Transverse colon (tissue), 4 donors: Measurements from ENCODE around the gene CDK12. TPM values are rescaled to one million over a fixed set of nuclear protein-coding genes. Genes with fewer than 3 reads are reported as not detected.

ENCODE experiments used
- DNase-seq: peaks from one replicate; pipeline ENCODE4 v3.0.0-alpha.2; 2019
- H3K27ac ChIP-seq, 4 donors: fragments of 200-600 bp; sonication (generic); 2 replicates each; pipeline ENCODE4 v1.5.1; 2016 to 2018; ENCODE audit warnings: inconsistent platforms in 4 of 4
- H3K27me3 ChIP-seq: fragments of 200-600 bp; sonication (generic); 2 replicates; pipeline ENCODE4 v1.5.1; 2017; ENCODE audit warnings: inconsistent platforms
- H3K36me3 ChIP-seq, 4 donors: fragments of 200-600 bp; sonication (generic); 2 replicates each; pipeline ENCODE4 v1.5.1; 2017 to 2019; ENCODE audit warnings: inconsistent platforms in 4 of 4
- H3K4me1 ChIP-seq, 4 donors: fragments of 200-600 bp; sonication (generic); 2 replicates each; pipeline ENCODE4 v1.5.1; 2017 to 2020; ENCODE audit warnings: inconsistent platforms in 4 of 4
- H3K4me3 ChIP-seq, 4 donors: fragments of 200-600 bp; sonication (generic); 1 replicate in 1 of 4; 2 replicates in 3 of 4; pipeline versions ENCODE4 v1.5.1 to v1.6.1; 2017 to 2019; ENCODE audit warnings: inconsistent platforms in 4 of 4
- H3K9me3 ChIP-seq, 2 donors: fragments of 200-600 bp; sonication (generic); 2 replicates each; pipeline ENCODE4 v1.5.1; 2017 to 2019; ENCODE audit warnings: inconsistent platforms in 2 of 2
- CTCF ChIP-seq, 5 experiments: fragments of 200-600 bp in 3 of 5; fragments of 450-650 bp in 2 of 5; sonication (generic) in 3 of 5; IDR thresholded peaks; 1 replicate in 2 of 5; 2 replicates in 3 of 5; pipeline ENCODE4 v1.5.1; 2016 to 2017; ENCODE audit warnings: antibody characterized with exemption in 5 of 5, inconsistent platforms in 3 of 5, mild to moderate bottlenecking in 2 of 5, moderate library complexity in 1 of 5
- EP300 ChIP-seq: sonication (generic); formaldehyde crosslinking; IDR thresholded peaks from one replicate; pipeline ENCODE4 v1.6.1; 2017; ENCODE audit warnings: antibody characterized with exemption, low read depth
- POLR2A ChIP-seq: fragments of 450-650 bp; IDR thresholded peaks from one replicate; pipeline ENCODE4 v1.6.1; 2016; ENCODE audit warnings: antibody characterized with exemption, mild to moderate bottlenecking, moderate library complexity
- POLR2AphosphoS5 ChIP-seq, 3 donors: sonication (generic); formaldehyde crosslinking; IDR thresholded peaks; one replicate each; pipeline ENCODE4 v1.6.1; 2016; ENCODE audit warnings: antibody characterized with exemption in 3 of 3
- WGBS, 2 donors: methylation state at CpG; one replicate each; pipeline ENCODE4 v1.1.5; 2018; ENCODE audit warnings: low coverage in 1 of 2; 5-methylcytosine and 5-hydroxymethylcytosine counted together
- in situ Hi-C, 4 donors: fragments of 200-750 bp; cut with MboI; loops; one replicate each; pipeline versions ENCODE4 v1.15.0 to v1.15.1; 2017; ENCODE audit warnings: low sequenced_read_pairs in 3 of 4, low pct_ligation_motif_present in 1 of 4, low pct_unique_long_range_greater_than_20kb in 1 of 4
- intact Hi-C: fragments of 100-400 bp; cut with DNase I; formaldehyde crosslinking; loops from one replicate; pipeline ENCODE4 v1.15.1; 2023; ENCODE audit warnings: low total_unique reads
- total RNA-seq, 4 donors: library from RNA; depleted of rRNA; stranded (reverse); fragments of >200 nt; gene quantifications; one replicate each; pipeline ENCODE4 v1.1.0, GENCODE V29; 2016

Gene CDK12
- total RNA-seq, 4 donors from 2014 or later = 31.4 to 66.5 (median 49.4) TPM

GRCh38 chr17:39569126-39569525, 107.8 kb downstream of the CDK12 start:
- peaks cover under 1 to 13% (median 10%) of the 10 kb centered on the region in 4 donors for H3K4me1 ChIP-seq
- H3K27ac ChIP-seq = no peak overlapping the region
- H3K4me3 ChIP-seq = no peak overlapping the region
- no peaks in the 10 kb centered on the region for H3K27me3 ChIP-seq
- in situ Hi-C loops (no loop called here), intact Hi-C loops (no loop called here)
- no peak for DNase-seq
- TF ChIP-seq POLR2A (no peak), CTCF (IDR thresholded peaks at IDR 0.05) (no peak), POLR2AphosphoS5 (IDR thresholded peaks at IDR 0.05) (no peak), EP300 (no peak)
- H3K9me3 ChIP-seq = no peaks in the 10 kb centered on the region
- 53 to 60% methylated on average over 1 of the region's 1 CpG for WGBS, 2 donors
- H3K36me3 ChIP-seq = peaks cover 0 to 9% (median 0%) of the 10 kb centered on the region in 4 donors

- intact Hi-C loops (no loop called here), in situ Hi-C loops (no loop called here)
- 80 to 95% methylated on average over 1 to 2 of the region's 2 CpGs for WGBS, 2 donors
- Histone ChIP-seq H3K27ac (no peak overlapping the region), H3K9me3 (no peaks in the 10 kb centered on the region), H3K36me3 (no peaks in the 10 kb centered on the region), H3K27me3 (no peaks in the 10 kb centered on the region), H3K4me3 (no peak overlapping the region), H3K4me1 (peaks cover 3 to 15% (median 13%) of the 10 kb centered on the region in 4 donors)
- DNase-seq = no peak
- TF ChIP-seq CTCF (IDR thresholded peaks at IDR 0.05) = no peak
Observed at GRCh38 chr17:39572121-39572520, 110.8 kb downstream of the CDK12 start.

- H3K4me1 ChIP-seq = peaks cover 3 to 15% (median 13%) of the 10 kb centered on the region in 4 donors
- intact Hi-C loops = no loop called here
- peak overlapping the region; percentile 23 to 71 (median 60) for H3K4me3 ChIP-seq
- H3K9me3 ChIP-seq = no peaks in the 10 kb centered on the region
- H3K27me3 ChIP-seq = no peaks in the 10 kb centered on the region
- H3K27ac ChIP-seq = peak overlapping the region; percentile 84 to 92 (median 86)
- no peaks in the 10 kb centered on the region for H3K36me3 ChIP-seq
- 10% methylated on average over 33 of the region's 66 CpGs; no CpG with 5 or more reads in 1 of the 2 donors for WGBS, 2 donors
- in situ Hi-C loops = no loop called here
- peak; percentile 69 for DNase-seq
- no peak for TF ChIP-seq EP300
- peak; percentile 36 for TF ChIP-seq POLR2A
- peak; percentile 11 to 47 (median 38) for TF ChIP-seq POLR2AphosphoS5 (IDR thresholded peaks at IDR 0.05)
- TF ChIP-seq CTCF (IDR thresholded peaks at IDR 0.05) = no peak
Observed at GRCh38 chr17:39573447-39574298, 112.4 kb downstream of the CDK12 start.

- Histone ChIP-seq H3K4me3 (no peak overlapping the region), H3K27ac (no peak overlapping the region), H3K4me1 (peaks cover 3 to 15% (median 13%) of the 10 kb centered on the region in 4 donors), H3K9me3 (no peaks in the 10 kb centered on the region), H3K36me3 (no peaks in the 10 kb centered on the region), H3K27me3 (no peaks in the 10 kb centered on the region)
- no peak for TF ChIP-seq EP300
- TF ChIP-seq CTCF (IDR thresholded peaks at IDR 0.05) = peak in 2 of 5 experiments; percentile 13 to 16
- no peak for DNase-seq
- in situ Hi-C loops = no loop called here
- intact Hi-C loops = no loop called here
- 45% methylated on average over 7 of the region's 7 CpGs; no CpG with 5 or more reads in 1 of the 2 donors for WGBS, 2 donors
Observed at GRCh38 chr17:39576187-39576586, 114.9 kb downstream of the CDK12 start.
